Fibroblast of peridontal ligament (primary cell): ENCODE results near the gene CNGA1.

ENCODE experiments used
- DNase-seq: peaks from one replicate; pipeline ENCODE4 v3.0.0-alpha.2; 2010; ENCODE audit errors: extremely low read depth

The CNGA1 gene

GRCh38 chr4:48016141-48017107 lies at the start of gene CNGA1, which contains the start of gene NIPAL1:
Gene CNGA1, minus strand, starts transcription at chr4:48016681. Its CDS starts 63,992 bp downstream, at chr4:47952689.
Gene NIPAL1, plus strand, starts transcription at chr4:48016772. Its CDS starts 68 bp downstream, at chr4:48016840.
- peak; percentile 28 for DNase-seq

GRCh38 chr4:48065587-48066052 lies 49.1 kb upstream of the CNGA1 start:
- DNase-seq = no peak

- no peak for DNase-seq
Observed at GRCh38 chr4:48064349-48064748, 47.9 kb upstream of the CNGA1 start.

DNA sequence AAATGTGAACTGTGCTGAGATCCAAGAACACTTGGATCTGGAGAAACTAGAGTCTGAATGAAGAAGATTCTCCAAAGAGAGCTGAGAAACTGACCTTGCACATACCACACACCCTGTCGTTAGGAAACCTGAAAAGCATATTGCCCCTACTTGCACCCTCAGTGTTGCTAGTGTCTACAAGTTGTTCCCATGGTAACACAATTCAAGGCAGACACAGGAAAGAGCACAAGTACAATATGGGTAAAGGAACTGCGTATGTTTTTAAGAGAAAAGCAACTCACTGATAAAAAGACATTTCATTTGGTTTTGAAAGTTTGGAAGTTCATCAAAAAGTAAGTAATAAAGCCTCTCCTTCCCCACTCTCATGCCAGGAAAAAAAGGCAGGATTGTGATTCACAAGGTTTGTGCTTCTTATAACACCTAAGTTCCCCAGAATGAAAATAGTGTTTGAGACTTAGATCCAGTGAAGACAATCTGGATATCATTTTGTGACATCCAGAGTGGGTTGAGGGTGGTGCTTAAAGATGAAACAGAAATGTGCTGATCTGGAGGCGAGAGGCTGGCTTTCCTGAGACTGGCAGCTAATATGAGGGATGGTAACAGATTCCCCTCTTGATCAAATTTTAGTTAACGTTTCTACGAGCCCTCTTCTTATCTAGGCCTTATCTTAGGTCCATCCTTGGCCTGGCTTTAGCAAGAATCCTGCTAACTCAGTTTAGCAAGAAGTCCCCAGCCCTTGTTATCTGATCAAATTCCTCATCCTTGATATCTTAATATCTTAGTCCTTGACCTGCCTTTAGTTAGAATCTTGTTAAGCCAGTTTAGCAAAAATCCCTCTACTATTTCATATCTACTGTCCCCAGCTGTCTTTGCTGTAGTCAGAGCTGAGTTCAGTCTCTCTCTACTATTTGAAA lies 42.4 kb upstream of the CNGA1 start:
- no peak for DNase-seq

- no peak for DNase-seq
Observed at GRCh38 chr4:48051078-48051477, 34.6 kb upstream of the CNGA1 start.

DNA sequence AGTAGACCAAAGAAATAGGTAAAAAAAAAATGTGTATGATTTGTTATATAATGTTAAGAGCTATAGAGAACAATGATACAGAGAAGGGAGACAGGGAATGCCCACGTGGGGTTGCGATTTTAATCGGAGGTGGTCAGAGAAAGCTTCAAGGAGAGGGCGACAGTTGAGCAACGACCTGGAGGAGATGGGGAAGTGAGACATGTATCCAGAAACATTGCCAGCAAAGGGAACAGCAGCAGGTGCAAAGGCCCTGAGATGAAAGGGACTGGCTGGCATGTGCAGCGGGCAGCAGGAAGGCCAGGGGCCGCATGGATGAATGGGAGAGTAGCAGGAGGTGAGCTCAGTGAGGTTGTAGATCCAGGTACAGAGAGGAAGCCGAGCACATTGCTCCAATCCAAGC lies 33.0 kb upstream of the CNGA1 start:
- DNase-seq = no peak

DNA sequence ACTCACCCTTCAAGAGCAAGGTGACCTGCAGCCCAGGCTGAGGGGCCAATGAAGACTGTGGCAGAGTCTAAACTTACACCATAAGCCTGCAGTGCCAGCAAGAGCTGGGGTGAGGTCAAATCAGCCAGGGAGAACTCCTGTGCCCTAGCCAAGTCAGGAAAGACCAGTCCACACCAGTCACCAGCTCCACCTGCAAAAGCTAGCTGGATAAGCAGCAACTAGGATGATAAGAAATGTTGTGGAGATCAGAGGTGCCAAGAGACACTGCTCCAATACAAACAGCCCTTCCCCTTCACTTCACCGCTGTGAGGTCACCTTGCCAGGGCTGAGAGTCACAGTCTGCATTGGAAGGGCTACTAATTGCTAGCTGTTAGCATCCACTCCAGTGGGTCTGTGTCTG lies 31.4 kb upstream of the CNGA1 start:
- DNase-seq = no peak

- no peak for DNase-seq
Observed at GRCh38 chr4:48047421-48047844, 31.0 kb upstream of the CNGA1 start.

GRCh38 chr4:48046059-48046458 lies 29.6 kb upstream of the CNGA1 start:
- no peak for DNase-seq

DNA sequence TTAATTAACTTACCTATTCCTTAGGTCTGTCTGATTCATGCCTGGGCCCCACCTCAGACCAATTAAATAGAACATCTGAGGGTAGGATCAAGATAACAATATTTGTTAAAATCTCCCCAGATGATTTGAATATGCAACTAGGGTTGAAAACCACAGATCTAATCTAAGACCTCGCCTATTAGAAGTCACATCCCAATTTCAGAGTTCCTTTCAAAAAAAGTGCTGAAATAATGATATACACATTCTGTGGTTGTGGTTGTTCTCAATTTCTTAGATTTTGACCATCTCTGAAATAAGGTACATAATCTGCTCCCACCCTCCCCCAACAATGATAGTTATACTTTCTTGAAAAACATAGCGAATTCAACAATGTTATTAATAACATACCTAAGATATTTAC lies 27.8 kb upstream of the CNGA1 start:
- DNase-seq = no peak

DNA sequence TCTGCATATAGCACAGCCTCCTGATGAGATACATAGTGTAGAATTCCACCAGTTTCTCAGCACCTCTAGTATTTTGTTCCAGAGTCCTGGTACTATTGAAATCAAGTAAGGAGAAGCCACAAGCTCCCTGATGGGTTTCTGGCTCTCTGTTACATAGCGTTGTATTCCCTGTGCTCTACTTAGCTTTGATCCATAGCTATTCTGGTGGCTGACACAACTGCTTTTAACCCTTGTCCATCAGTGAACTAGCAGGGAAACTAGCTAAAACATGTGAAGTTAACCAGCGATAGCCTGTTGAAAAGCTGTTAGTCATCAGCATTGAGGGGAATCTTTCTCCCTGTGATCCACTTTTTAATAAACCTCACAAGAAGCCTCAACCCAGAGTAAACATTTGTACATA lies 27.0 kb upstream of the CNGA1 start:
- no peak for DNase-seq

GRCh38 chr4:48042979-48043461 lies 26.5 kb upstream of the CNGA1 start:
- DNase-seq = no peak

- DNase-seq = no peak
Observed at GRCh38 chr4:48041535-48042137, 25.2 kb upstream of the CNGA1 start.

GRCh38 chr4:48039561-48039960 lies 23.1 kb upstream of the CNGA1 start:
- DNase-seq = no peak

GRCh38 chr4:48038666-48039065 lies 22.2 kb upstream of the CNGA1 start:
- DNase-seq = no peak

DNA sequence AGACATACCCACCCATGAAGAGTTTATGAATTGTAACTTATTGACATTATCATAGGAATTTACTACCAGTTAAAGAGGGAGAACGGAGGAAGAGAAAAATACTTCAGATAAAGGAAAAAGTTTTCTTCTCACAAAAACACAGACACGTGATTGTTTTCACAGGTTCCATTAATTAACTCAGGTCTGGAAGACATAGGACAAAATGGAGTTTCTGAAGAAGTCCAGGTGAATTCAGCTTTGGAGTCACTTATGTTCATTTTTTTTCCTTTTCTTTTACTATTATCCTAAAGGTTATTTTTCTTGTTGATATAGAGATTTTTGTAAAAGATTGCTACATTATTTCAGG lies 20.6 kb upstream of the CNGA1 start:
- DNase-seq = no peak

DNA sequence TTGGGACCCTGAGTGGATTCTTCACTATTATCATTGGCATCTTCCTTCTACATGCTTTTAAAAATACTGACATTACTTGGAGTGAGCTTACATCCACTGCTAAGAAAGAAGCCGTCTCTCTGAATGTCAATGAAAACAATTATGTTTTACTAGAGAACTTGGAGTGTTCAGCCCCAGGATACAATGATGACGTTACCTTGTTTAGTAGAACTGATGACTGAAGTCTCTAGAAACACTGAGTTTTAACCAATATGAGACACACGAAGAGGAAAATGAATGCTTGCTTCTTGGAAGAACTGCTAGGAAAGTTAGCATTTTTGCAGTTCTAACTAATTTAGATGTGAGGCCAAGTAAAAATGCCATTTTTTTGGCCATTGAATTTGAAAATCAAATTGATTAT lies 19.5 kb upstream of the CNGA1 start:
- DNase-seq = no peak

DNA sequence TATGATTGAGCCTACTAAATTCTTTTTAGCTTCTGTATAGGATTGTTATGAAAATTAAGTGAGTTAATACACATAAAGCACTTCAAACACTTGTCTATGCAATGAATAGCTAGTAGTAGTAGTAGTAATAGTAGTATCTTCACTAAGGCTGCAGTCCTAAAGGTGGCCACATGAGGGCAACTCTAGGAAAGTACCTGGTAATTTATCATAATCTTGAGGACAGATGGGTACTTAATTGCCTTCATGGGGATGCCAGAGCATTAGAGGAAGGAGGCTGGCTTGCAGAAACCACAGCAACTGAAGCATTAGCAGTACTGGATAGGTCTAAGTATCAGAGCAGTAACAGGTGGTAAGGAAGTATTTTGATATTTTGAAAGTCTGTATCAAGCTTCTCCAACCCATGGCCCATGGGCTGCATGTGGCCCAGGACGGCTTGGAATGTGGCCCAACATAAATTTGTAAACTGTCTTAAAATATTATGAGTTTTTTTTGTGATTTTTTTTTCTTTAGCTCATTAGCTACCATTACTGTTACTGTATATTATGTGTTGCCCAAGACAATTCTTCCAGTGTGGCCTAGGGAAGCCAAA lies 17.4 kb upstream of the CNGA1 start:
- DNase-seq = no peak

DNA sequence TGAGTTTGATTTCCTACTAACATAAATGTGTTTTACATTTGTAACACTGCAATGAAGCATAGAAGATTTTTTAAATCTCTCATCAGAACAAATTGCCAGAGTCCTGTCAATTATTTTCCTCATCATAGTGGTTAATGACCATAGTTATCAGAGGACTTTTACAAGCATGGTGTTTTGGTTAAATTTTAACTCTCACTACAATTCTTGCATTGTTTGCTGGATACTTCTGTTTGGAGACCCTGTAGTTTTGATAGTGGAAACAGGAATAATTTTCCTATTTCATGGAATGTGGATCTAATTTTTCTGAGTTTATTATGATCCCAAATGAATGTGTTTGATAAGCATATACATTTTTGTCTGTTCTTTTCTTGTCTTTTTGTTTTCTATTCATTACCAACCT lies 16.9 kb upstream of the CNGA1 start:
- no peak for DNase-seq

GRCh38 chr4:48032721-48033120 lies 16.2 kb upstream of the CNGA1 start:
- no peak for DNase-seq

DNA sequence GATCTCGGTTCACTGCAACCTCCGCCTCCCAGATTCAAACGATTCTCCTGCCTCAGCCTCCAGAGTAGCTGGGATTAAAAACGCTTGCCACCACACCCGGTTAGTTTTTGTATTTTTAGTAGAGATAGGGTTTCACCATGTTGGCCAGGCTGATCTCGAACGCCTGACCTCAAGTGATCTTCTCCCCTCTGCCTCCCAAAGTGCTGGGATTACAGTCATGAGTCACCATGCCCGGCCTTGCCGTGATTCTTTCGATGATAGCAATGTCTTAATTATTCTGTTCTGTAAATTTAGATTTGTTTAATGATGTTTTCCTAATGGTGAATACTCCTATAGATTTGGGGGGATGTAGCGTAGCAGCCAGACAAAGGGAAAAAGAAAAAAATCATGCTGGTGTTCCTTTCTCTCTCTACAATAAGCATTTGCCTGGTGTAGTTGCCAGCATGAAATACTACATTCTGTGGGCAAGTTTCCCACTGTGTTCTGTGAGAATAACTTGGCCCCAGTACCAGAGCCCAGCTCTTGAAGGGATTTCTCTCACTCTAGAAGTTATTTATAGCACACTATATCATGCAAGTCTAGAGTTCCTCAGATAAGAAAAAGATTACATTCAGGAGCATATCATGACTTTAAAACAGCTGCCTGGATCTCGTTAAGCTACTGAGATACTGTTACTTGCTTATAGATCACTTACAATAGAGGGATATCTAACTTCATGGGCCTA lies 15.5 kb upstream of the CNGA1 start:
- DNase-seq = peak; percentile 77
